Smooth muscle cell (in vitro differentiated cells): ENCODE measurements around the gene LYSMD3. TPM values are rescaled to one million over a fixed set of nuclear protein-coding genes. Genes with fewer than 3 reads are reported as not detected.

Experiments
- DNase-seq: peaks from one replicate; lab custom pipeline; 2025; ENCODE audit not compliant: unreplicated experiment; lab: John Stamatoyannopoulos, UW
- H2AFZ ChIP-seq: fragments of 200-600 bp; sonication (generic); 2 replicates; pipeline ENCODE4 v1.6.0; 2016; ENCODE audit warnings: antibody characterized with exemption, low read depth, mild to moderate bottlenecking
- H3F3A ChIP-seq: fragments of 200-600 bp; sonication (generic); 2 replicates; pipeline ENCODE4 v1.6.0; 2017; ENCODE audit warnings: antibody characterized with exemption, low read depth
- H3K27ac ChIP-seq: fragments of 200-600 bp; sonication (generic); 2 replicates; pipeline ENCODE4 v1.5.1; 2016; ENCODE audit warnings: low read depth, mild to moderate bottlenecking
- H3K27me3 ChIP-seq: fragments of 200-600 bp; sonication (generic); 2 replicates; pipeline ENCODE4 v1.6.1; 2016; ENCODE audit warnings: low read depth, mild to moderate bottlenecking
- H3K36me3 ChIP-seq: fragments of 200-600 bp; sonication (generic); 2 replicates; pipeline ENCODE4 v1.5.1; 2016; ENCODE audit warnings: low read depth
- H3K4me1 ChIP-seq: fragments of 200-600 bp; sonication (generic); 2 replicates; pipeline ENCODE4 v1.5.1; 2016; ENCODE audit warnings: low read depth
- H3K4me2 ChIP-seq: fragments of 200-600 bp; sonication (generic); 2 replicates; pipeline ENCODE4 v1.6.0; 2016; ENCODE audit warnings: mild to moderate bottlenecking
- H3K4me3 ChIP-seq: fragments of 200-600 bp; sonication (generic); 2 replicates; pipeline ENCODE4 v1.5.1; 2016; ENCODE audit warnings: mild to moderate bottlenecking
- H3K79me2 ChIP-seq: fragments of 200-600 bp; sonication (generic); 2 replicates; pipeline ENCODE4 v1.6.0; 2016; ENCODE audit warnings: low read depth, mild to moderate bottlenecking
- H3K9ac ChIP-seq: fragments of 200-600 bp; sonication (generic); 2 replicates; pipeline ENCODE4 v1.6.0; 2016; ENCODE audit warnings: low read depth
- H3K9me3 ChIP-seq: fragments of 200-600 bp; sonication (generic); replicated peaks from 2 replicates; pipeline ENCODE4 v1.5.1; 2016; ENCODE audit warnings: low read depth
- H4K20me1 ChIP-seq: fragments of 200-600 bp; sonication (generic); 2 replicates; pipeline ENCODE4 v1.6.0; 2016; ENCODE audit warnings: low read depth
- CTCF ChIP-seq: fragments of 200-600 bp; sonication (generic); IDR thresholded peaks from 2 replicates; pipeline ENCODE4 v1.5.1; 2017; ENCODE audit warnings: borderline replicate concordance, mild to moderate bottlenecking, antibody characterized with exemption; ENCODE audit not compliant: insufficient read depth, poor library complexity, severe bottlenecking
- WGBS: methylation state at CpG from one replicate; pipeline ENCODE4 v1.1.7; 2016; ENCODE audit warnings: low lambda C conversion rate; 5-methylcytosine and 5-hydroxymethylcytosine counted together
- polyA plus RNA-seq: library from polyadenylated mRNA; unstranded; fragments of >200 nt; fragmentation: Nextera tagmentation; extraction: Ambion mirVana; gene quantifications from 2 replicates; pipeline ENCODE4 v1.2.1, GENCODE V29; 2016
- total RNA-seq: library from RNA; depleted of rRNA; stranded (reverse); fragments of >200 nt; gene quantifications from 2 replicates; pipeline ENCODE4 v1.2.3, GENCODE V29; 2014

Gene LYSMD3
- total and polyA plus RNA-seq, 2 experiments from 2014 or later: 14.3 to 52.5 TPM

GRCh38 chr5:90506221-90506620 lies 23.2 kb downstream of the LYSMD3 start:
- H3K4me3 ChIP-seq: no peak overlapping the region
- no peaks in the 10 kb centered on the region for H3K79me2 ChIP-seq
- no peak overlapping the region for H3K27ac ChIP-seq
- H3F3A ChIP-seq: no peaks in the 10 kb centered on the region
- no peaks in the 10 kb centered on the region for H4K20me1 ChIP-seq
- no peak for TF ChIP-seq CTCF
- H3K27me3 ChIP-seq: no peaks in the 10 kb centered on the region
- no peak overlapping the region for H3K9ac ChIP-seq
- no peaks in the 10 kb centered on the region for H3K4me1 ChIP-seq
- H3K9me3 ChIP-seq: no peaks in the 10 kb centered on the region
- no peaks in the 10 kb centered on the region for H3K36me3 ChIP-seq
- DNase-seq: no peak
- no peak overlapping the region for H2AFZ ChIP-seq
- no peak overlapping the region for H3K4me2 ChIP-seq

GRCh38 chr5:90504743-90505142 lies 24.6 kb downstream of the LYSMD3 start:
- 95% methylated on average over 2 of the region's 2 CpGs for WGBS
- H4K20me1 ChIP-seq: no peaks in the 10 kb centered on the region
- H3K9me3 ChIP-seq: no peaks in the 10 kb centered on the region
- no peaks in the 10 kb centered on the region for H3K27me3 ChIP-seq
- no peaks in the 10 kb centered on the region for H3K4me1 ChIP-seq
- TF ChIP-seq CTCF: no peak
- no peaks in the 10 kb centered on the region for H3F3A ChIP-seq
- no peak overlapping the region for H3K4me2 ChIP-seq
- H3K27ac ChIP-seq: no peak overlapping the region
- no peaks in the 10 kb centered on the region for H3K36me3 ChIP-seq
- no peak overlapping the region for H3K9ac ChIP-seq
- no peak overlapping the region for H3K4me3 ChIP-seq
- no peak overlapping the region for H2AFZ ChIP-seq
- no peaks in the 10 kb centered on the region for H3K79me2 ChIP-seq
- DNase-seq: no peak

- Histone ChIP-seq H3K4me2 (no peak overlapping the region), H3K9me3 (no peaks in the 10 kb centered on the region), H3F3A (no peaks in the 10 kb centered on the region), H3K79me2 (no peaks in the 10 kb centered on the region), H3K36me3 (no peaks in the 10 kb centered on the region), H3K4me3 (no peak overlapping the region), H2AFZ (no peak overlapping the region), H3K9ac (no peak overlapping the region), H3K27ac (no peak overlapping the region), H3K4me1 (no peaks in the 10 kb centered on the region), H3K27me3 (no peaks in the 10 kb centered on the region), H4K20me1 (no peaks in the 10 kb centered on the region)
- 73% methylated on average over 1 of the region's 1 CpG for WGBS
- TF ChIP-seq CTCF: no peak
- no peak for DNase-seq
Measured at GRCh38 chr5:90503596-90503995, 25.8 kb downstream of the LYSMD3 start.

GRCh38 chr5:90495146-90495545 lies 34.2 kb downstream of the LYSMD3 start:
- Histone ChIP-seq H2AFZ (no peak overlapping the region), H3K9me3 (no peaks in the 10 kb centered on the region), H3K4me1 (no peaks in the 10 kb centered on the region), H3F3A (no peaks in the 10 kb centered on the region), H3K36me3 (no peaks in the 10 kb centered on the region), H3K27me3 (no peaks in the 10 kb centered on the region), H3K27ac (no peak overlapping the region), H4K20me1 (no peaks in the 10 kb centered on the region), H3K4me2 (no peak overlapping the region), H3K79me2 (no peaks in the 10 kb centered on the region), H3K9ac (no peak overlapping the region), H3K4me3 (no peak overlapping the region)
- no peak for DNase-seq
- TF ChIP-seq CTCF: no peak
- 100% methylated on average over 1 of the region's 1 CpG for WGBS
